Heart left ventricle (tissue), 16 donors: ENCODE data around the gene KRT15. TPM values are rescaled to one million over a fixed set of nuclear protein-coding genes. Genes with fewer than 3 reads are reported as not detected.

ENCODE experiments used
- ATAC-seq, 4 donors: fragments of 200-7000 bp; cut with Tn5 transposase; one replicate each; pipeline ENCODE4 v1.9.1; 2020 to 2022; ENCODE audit warnings: moderate library complexity in 4 of 4, mild to moderate bottlenecking in 3 of 4, moderate number of reproducible peaks in 1 of 4
- DNase-seq, 5 donors: peaks; one replicate each; pipeline ENCODE4 v3.0.0-alpha.2; 2020
- H3K27ac ChIP-seq, 12 donors: fragments of 200-600 bp; sonication (generic) in 4 of 12; one replicate each; pipeline versions ENCODE4 v1.5.0 to v1.8.0; 2016 to 2022; ENCODE audit warnings: mild to moderate bottlenecking in 2 of 12
- H3K27me3 ChIP-seq, 9 donors: fragments of 200-600 bp; sonication (generic) in 2 of 9; one replicate each; pipeline versions ENCODE4 v1.5.1 to v1.8.0; 2016 to 2022; ENCODE audit warnings: mild to moderate bottlenecking in 3 of 9
- H3K36me3 ChIP-seq, 9 donors: fragments of 200-600 bp; sonication (generic) in 2 of 9; one replicate each; pipeline versions ENCODE4 v1.5.0 to v1.8.0; 2018 to 2022; ENCODE audit warnings: mild to moderate bottlenecking in 2 of 9
- H3K4me1 ChIP-seq, 12 donors: fragments of 200-600 bp; sonication (generic) in 4 of 12; one replicate each; pipeline versions ENCODE4 v1.5.0 to v1.8.0; 2016 to 2022; ENCODE audit warnings: mild to moderate bottlenecking in 3 of 12
- H3K4me3 ChIP-seq, 12 donors: fragments of 200-600 bp; sonication (generic) in 4 of 12; one replicate each; pipeline versions ENCODE4 v1.5.0 to v1.8.0; 2017 to 2022; ENCODE audit warnings: mild to moderate bottlenecking in 9 of 12, moderate library complexity in 4 of 12
- H3K9me3 ChIP-seq, 12 donors: fragments of 200-600 bp; sonication (generic) in 4 of 12; one replicate each; pipeline versions ENCODE4 v1.5.0 to v1.8.0; 2016 to 2022; ENCODE audit warnings: mild to moderate bottlenecking in 1 of 12
- POLR2A ChIP-seq, 2 donors: fragments of 450-650 bp; IDR thresholded peaks; one replicate each; pipeline ENCODE4 v1.6.1; 2017; ENCODE audit warnings: antibody characterized with exemption in 2 of 2, mild to moderate bottlenecking in 2 of 2, moderate library complexity in 2 of 2
- WGBS, 4 donors: extraction: QIAGEN DNeasy Blood & Tissue Kit in 2 of 4; methylation state at CpG; one replicate each; pipeline versions ENCODE4 v1.1.5 to v1.1.7; 2013 to 2018; 5-methylcytosine and 5-hydroxymethylcytosine counted together
- intact Hi-C, 10 donors: fragments of 100-400 bp; cut with DNase I; formaldehyde crosslinking; loops; one replicate each; pipeline versions ENCODE4 v1.11.1 to v1.14.2; 2022
- polyA plus RNA-seq, 2 donors: library from polyadenylated mRNA; stranded (reverse); fragments of 200-250 nt; gene quantifications; one replicate each; pipeline ENCODE4 v1.2.3, GENCODE V29; 2013
- total RNA-seq, 9 donors: library from RNA; depleted of rRNA in 2 of 9; stranded (reverse); fragments of >200 nt in 2 of 9; fragmentation: NEBNext Ultra II Directional in 3 of 9; extraction: Animal tissue kit (Norgen Biotek cat#: 25700) in 3 of 9; gene quantifications; one replicate each; pipeline versions ENCODE4 v1.1.0 to v1.2.4, GENCODE V29; 2016 to 2023
- TF ChIP-seq, protein P1 (sequence below), 12 donors: fragments of 200-600 bp; sonication (generic) in 4 of 12; IDR thresholded peaks; one replicate each; pipeline versions ENCODE4 v1.5.0 to v1.8.0; 2018 to 2022; ENCODE audit warnings: antibody characterized with exemption in 12 of 12, mild to moderate bottlenecking in 5 of 12
- donor health status: ischemic (EF 13 %, LVEDD 7.1; RV severe dilation, severe dysfunction).
- donor health status: healthy with polysubstance abuse.
- donor health status: DM: no; HTN: yes; CAD: no.
- donor health status: DM: no; HTN: no; CAD: no.
- donor health status: ischemic (EF 25% LVEDD 6.9; RV normal size, moderate dysfunction).
- donor health status: ischemic (EF 25% LVEDD 5.7; RV mildly dilated, moderate dysfunction).
- donor health status: healthy.
- donor health status: DM: yes; HTN: yes; CAD: no.
- donor health status: ischemic (EF 35%, LVEDD 5.7; RV mildly dilated, moderate dysfunction).
- donor health status: nonischemic (EF 11% LVEDD 7.7; RV severe dilation, severe dysfunction).
- donor health status: DM: yes; HTN: yes; CAD: no.
- donor health status: PGD.
- donor health status: ischemic (EF 29% LVEDD 5.4; RV normal size, mild dysfunction).
- donor health status: nonischemic (EF 23%, LVEDD 6.1; RV moderate dilation, normal function).

Gene KRT15
- total and polyA plus RNA-seq, 11 donors, result 0.14 to 0.36 TPM; not detected in 9

DNA sequence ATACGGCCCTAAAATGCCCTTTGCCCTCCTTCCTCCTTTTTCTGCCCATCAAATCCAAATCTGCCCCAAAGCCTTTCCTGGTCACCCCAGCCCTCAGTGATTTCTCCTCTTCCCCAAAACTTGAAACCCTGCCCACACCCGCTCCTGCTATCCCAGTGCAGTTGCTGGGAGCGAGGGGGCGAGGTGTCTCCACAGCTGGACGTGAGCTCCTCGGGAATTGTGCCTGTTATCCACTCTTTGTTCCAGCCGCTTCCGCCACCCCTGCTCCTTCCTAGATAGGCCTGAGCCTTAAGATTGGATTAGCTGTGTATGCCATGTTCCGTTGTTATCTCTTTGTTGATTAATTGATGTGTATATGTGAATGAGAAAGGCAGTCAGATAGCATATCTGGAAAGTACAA, 35.2 kb downstream of the KRT15 start:
- TF ChIP-seq POLR2A (IDR thresholded peaks at IDR 0.05), result no peak
- TF ChIP-seq, protein P1, sequence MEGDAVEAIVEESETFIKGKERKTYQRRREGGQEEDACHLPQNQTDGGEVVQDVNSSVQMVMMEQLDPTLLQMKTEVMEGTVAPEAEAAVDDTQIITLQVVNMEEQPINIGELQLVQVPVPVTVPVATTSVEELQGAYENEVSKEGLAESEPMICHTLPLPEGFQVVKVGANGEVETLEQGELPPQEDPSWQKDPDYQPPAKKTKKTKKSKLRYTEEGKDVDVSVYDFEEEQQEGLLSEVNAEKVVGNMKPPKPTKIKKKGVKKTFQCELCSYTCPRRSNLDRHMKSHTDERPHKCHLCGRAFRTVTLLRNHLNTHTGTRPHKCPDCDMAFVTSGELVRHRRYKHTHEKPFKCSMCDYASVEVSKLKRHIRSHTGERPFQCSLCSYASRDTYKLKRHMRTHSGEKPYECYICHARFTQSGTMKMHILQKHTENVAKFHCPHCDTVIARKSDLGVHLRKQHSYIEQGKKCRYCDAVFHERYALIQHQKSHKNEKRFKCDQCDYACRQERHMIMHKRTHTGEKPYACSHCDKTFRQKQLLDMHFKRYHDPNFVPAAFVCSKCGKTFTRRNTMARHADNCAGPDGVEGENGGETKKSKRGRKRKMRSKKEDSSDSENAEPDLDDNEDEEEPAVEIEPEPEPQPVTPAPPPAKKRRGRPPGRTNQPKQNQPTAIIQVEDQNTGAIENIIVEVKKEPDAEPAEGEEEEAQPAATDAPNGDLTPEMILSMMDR (IDR thresholded peaks at IDR 0.05), result no peak
- intact Hi-C loops, result no loop called here
- H3K4me3 ChIP-seq, result no peak overlapping the region
- 53 to 64% (median 56%) methylated on average over 9 of the region's 9 CpGs for WGBS, 4 donors
- no peaks in the 10 kb centered on the region for H3K36me3 ChIP-seq
- DNase-seq (no peak), ATAC-seq (no peak)
- H3K9me3 ChIP-seq, result no peaks in the 10 kb centered on the region
- H3K4me1 ChIP-seq, result no peaks in the 10 kb centered on the region
- H3K27ac ChIP-seq, result no peak overlapping the region
- peaks cover 0 to 13% (median 3%) of the 10 kb centered on the region in 9 donors for H3K27me3 ChIP-seq

DNA sequence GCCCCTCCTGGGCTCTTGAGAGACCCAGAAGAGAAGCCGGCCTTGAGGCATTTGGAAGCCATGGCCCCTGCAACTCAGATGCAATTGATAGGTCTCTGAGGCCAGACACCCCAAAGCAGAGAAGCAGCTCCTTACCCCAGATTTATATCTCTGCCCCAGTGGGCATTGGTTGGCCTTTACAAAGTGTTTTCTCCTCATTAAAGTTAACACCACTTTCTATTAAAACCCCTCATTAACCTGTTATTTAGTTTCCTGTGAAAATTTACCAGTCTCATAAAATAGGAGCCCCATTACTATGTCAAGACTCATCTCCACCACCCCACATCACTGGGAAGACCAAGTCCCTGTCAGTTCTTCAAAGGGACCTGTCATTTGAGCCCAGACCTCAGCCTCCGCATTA, 37.7 kb downstream of the KRT15 start, which contains the start of gene KRT35:
Gene KRT35, minus strand, starts transcription at position 116 of the 400 bp plus-strand sequence. Its CDS starts 54 bp downstream, at position 62.
- H3K4me3 ChIP-seq, result no peak within 1 kb of the TSS
- peaks cover 0 to 12% (median 0%) of the 10 kb centered on the region in 9 donors for H3K27me3 ChIP-seq
- TF ChIP-seq, protein P1 (IDR thresholded peaks at IDR 0.05), result no peak
- no peak for TF ChIP-seq POLR2A (IDR thresholded peaks at IDR 0.05)
- H3K4me1 ChIP-seq, result no peaks in the 10 kb centered on the region
- no peak within 1 kb of the TSS for H3K27ac ChIP-seq
- no peak for ATAC-seq
- intact Hi-C loops, result no loop called here
- WGBS, 4 donors, result 87 to 92% (median 90%) methylated on average over 2 of the region's 2 CpGs
- no peak for DNase-seq
- no peaks in the 10 kb centered on the region for H3K9me3 ChIP-seq
- H3K36me3 ChIP-seq, result no peaks in the 10 kb centered on the region

DNA sequence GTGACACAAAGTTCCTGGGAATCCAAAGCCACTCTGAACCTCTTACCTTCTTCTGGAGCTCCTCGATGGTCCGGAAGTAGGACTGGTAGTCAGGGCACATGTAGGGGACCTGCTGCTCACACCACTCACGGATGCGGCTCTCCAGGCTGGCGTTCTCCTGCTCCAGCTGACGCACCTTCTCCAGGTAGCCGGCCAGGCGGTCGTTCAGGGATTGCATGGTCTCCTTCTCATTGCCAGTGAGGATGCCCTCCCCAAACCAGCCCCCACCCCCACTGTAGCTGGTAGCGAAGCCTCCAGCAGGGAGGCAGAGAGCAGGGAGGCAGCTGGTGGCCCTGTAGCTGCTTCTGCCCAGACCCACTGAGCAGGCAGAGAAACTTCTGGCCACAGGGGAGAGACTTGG, 38.1 kb downstream of the KRT15 start:
- Histone ChIP-seq H3K36me3 (no peaks in the 10 kb centered on the region), H3K27me3 (peaks cover 0 to 12% (median 0%) of the 10 kb centered on the region in 9 donors), H3K27ac (no peak overlapping the region), H3K4me3 (no peak overlapping the region), H3K4me1 (peaks cover 0 to under 1% (median 0%) of the 10 kb centered on the region in 12 donors), H3K9me3 (no peaks in the 10 kb centered on the region)
- DNase-seq (no peak), ATAC-seq (no peak)
- WGBS, 4 donors, result 94 to 98% (median 96%) methylated on average over 9 to 10 of the region's 10 CpGs
- no peak for TF ChIP-seq POLR2A (IDR thresholded peaks at IDR 0.05)
- intact Hi-C loops, result no loop called here

DNA sequence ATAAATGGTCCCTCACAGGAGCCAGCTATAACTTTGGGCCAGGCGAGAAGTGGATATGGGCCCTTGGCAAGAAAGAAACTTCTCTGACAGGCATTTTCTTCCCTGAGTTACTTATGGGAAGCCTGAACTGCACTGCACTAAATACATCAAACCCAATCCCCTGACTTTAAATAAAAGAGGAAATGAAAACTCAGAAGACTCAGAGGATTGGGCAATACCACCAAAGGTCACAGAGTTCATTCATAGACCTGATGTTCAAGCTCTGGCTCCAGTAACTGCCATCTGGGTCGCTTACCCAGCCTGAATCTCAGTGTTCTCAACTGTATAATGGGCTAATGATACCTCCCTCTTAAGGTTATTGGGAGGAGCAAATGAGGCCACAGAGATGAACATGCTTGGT, 38.6 kb downstream of the KRT15 start:
- Histone ChIP-seq H3K4me3 (no peak overlapping the region), H3K4me1 (peaks cover 0 to 4% (median 0%) of the 10 kb centered on the region in 12 donors), H3K9me3 (no peaks in the 10 kb centered on the region), H3K36me3 (no peaks in the 10 kb centered on the region), H3K27me3 (peaks cover 0 to 12% (median 0%) of the 10 kb centered on the region in 9 donors), H3K27ac (no peak overlapping the region)
- TF ChIP-seq, protein P1 (IDR thresholded peaks at IDR 0.05), result no peak
- no peak for TF ChIP-seq POLR2A (IDR thresholded peaks at IDR 0.05)
- WGBS, 4 donors, result 49 to 65% (median 61%) methylated on average over 2 of the region's 2 CpGs
- DNase-seq (no peak), ATAC-seq (no peak)
- intact Hi-C loops, result no loop called here

DNA sequence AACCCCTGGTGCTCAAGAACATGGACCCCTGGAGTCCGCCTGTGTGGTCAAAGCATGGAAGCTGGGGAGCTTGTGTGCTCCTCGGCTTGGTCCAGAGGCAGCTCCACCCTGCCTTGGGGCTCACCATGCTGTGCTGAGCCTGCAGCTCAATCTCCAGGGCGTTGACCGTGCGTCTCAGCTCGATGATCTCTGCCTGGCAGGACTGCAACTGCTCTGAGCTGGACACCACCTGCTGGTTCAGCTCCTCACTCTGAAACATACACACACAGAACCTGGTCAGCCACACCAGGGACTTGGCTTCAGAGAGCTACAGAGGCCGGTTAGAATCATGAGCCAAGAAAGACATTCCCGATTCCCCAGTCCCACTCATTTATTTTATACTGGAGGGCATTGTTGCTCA, 40.5 kb downstream of the KRT15 start:
- DNase-seq, result no peak
- H3K4me1 ChIP-seq, result peaks cover 0 to 8% (median 0%) of the 10 kb centered on the region in 12 donors
- TF ChIP-seq, protein P1 (IDR thresholded peaks at IDR 0.05), result no peak
- TF ChIP-seq POLR2A (IDR thresholded peaks at IDR 0.05), result no peak
- ATAC-seq, result no peak
- H3K36me3 ChIP-seq, result no peaks in the 10 kb centered on the region
- 86 to 91% (median 89%) methylated on average over 3 to 8 of the region's 8 CpGs for WGBS, 4 donors
- peaks cover 0 to 6% (median 0%) of the 10 kb centered on the region in 9 donors for H3K27me3 ChIP-seq
- intact Hi-C loops, result no loop called here
- no peak overlapping the region for H3K4me3 ChIP-seq
- no peaks in the 10 kb centered on the region for H3K9me3 ChIP-seq
- H3K27ac ChIP-seq, result no peak overlapping the region
